PFSK-1 (cell line): ENCODE results near the gene ANOS1.

Source experiments
- POLR2AphosphoS5 ChIP-seq: IDR thresholded peaks from 2 replicates; pipeline ENCODE4 v1.6.1; 2012; ENCODE audit warnings: low read depth, mild to moderate bottlenecking, control low read depth, low read length, moderate library complexity
- REST ChIP-seq, 2 experiments: IDR thresholded peaks; 2 replicates each; pipeline versions ENCODE4 v1.6.1 to v1.8.0; 2011 to 2012; ENCODE audit warnings: low read depth in 2 of 2, low read length in 2 of 2, control low read depth in 1 of 2, inconsistent platforms in 1 of 2, mild to moderate bottlenecking in 1 of 2, moderate library complexity in 1 of 2; ENCODE audit not compliant: insufficient read depth in 1 of 2
- SIN3A ChIP-seq: IDR thresholded peaks from 2 replicates; pipeline ENCODE4 v1.6.1; 2012; ENCODE audit warnings: mild to moderate bottlenecking, low read length, moderate library complexity, borderline replicate concordance; ENCODE audit not compliant: insufficient read depth
- TAF1 ChIP-seq: IDR thresholded peaks from 2 replicates; pipeline ENCODE4 v1.6.1; 2012; ENCODE audit warnings: low read length, control low read depth, borderline replicate concordance; ENCODE audit not compliant: insufficient read depth

GRCh38 chrX:8649969-8650368, 82.0 kb downstream of the ANOS1 start:
- TF ChIP-seq SIN3A (no peak), POLR2AphosphoS5 (no peak), TAF1 (no peak), REST (IDR thresholded peaks at IDR 0.05; ENCODE audit: insufficient read depth in 1 of 2, low read depth in 2 of 2, low read length in 2 of 2) (no peak)
